ENCODE results near the gene USP7. TPM values are rescaled to one million over a fixed set of nuclear protein-coding genes. Genes with fewer than 3 reads are reported as not detected.

USP7 gene
- total RNA-seq, 2 donors from 2014 or later = 114 to 140 TPM

GRCh38 chr16:8941718-8942344 is 21.9 kb downstream of the USP7 start:
- Mint-ChIP-seq H3K27me3 (ENCODE audit: insufficient read depth) (no peaks in the 10 kb centered on the region), H3K27ac (peak overlapping the region; percentile 40), H3K36me3 (ENCODE audit: low read depth) (peaks cover 3% of the 10 kb centered on the region), H3K9me3 (no peaks in the 10 kb centered on the region), H3K4me3 (no peak overlapping the region), H3K4me1 (peaks cover 44% of the 10 kb centered on the region)
- H3K9ac ChIP-seq (ENCODE audit: extremely low read depth, low read length, poor library complexity, severe bottlenecking) = no peak overlapping the region
- no peak overlapping the region for H3K4me3 ChIP-seq (ENCODE audit: low read length)
- no peak for DNase-seq
- no peak for TF ChIP-seq CTCF (conservative IDR thresholded peaks at IDR 0.05)
- no peaks in the 10 kb centered on the region for H3K36me3 ChIP-seq (ENCODE audit: control insufficient read depth, insufficient read depth, low read length)
- H3K27ac ChIP-seq (ENCODE audit: low read depth, low read length) = no peak overlapping the region
- H3K27me3 ChIP-seq (ENCODE audit: control insufficient read depth, insufficient read depth, low read length, poor library complexity, severe bottlenecking) = no peaks in the 10 kb centered on the region
- 93 to 95% methylated on average over 6 to 10 of the region's 11 CpGs for WGBS, 2 experiments (ENCODE audit: insufficient coverage in 1 of 2, insufficient read length in 1 of 2)
- no peaks in the 10 kb centered on the region for H3K9me3 ChIP-seq (ENCODE audit: control insufficient read depth, low read length)
- H3K4me1 ChIP-seq (ENCODE audit: control insufficient read depth, insufficient read depth, low read length) = peaks cover 3% of the 10 kb centered on the region

- Mint-ChIP-seq H3K9me3 (no peaks in the 10 kb centered on the region), H3K36me3 (ENCODE audit: low read depth) (no peaks in the 10 kb centered on the region), H3K27ac (peak overlapping the region; percentile 48), H3K4me3 (no peak overlapping the region), H3K4me1 (peaks cover 37% of the 10 kb centered on the region), H3K27me3 (ENCODE audit: insufficient read depth) (no peaks in the 10 kb centered on the region)
- TF ChIP-seq CTCF (conservative IDR thresholded peaks at IDR 0.05) = no peak
- Histone ChIP-seq H3K27me3 (ENCODE audit: control insufficient read depth, insufficient read depth, low read length, poor library complexity, severe bottlenecking) (no peaks in the 10 kb centered on the region), H3K9me3 (ENCODE audit: control insufficient read depth, low read length) (no peaks in the 10 kb centered on the region), H3K4me1 (ENCODE audit: control insufficient read depth, insufficient read depth, low read length) (peaks cover 3% of the 10 kb centered on the region), H3K36me3 (ENCODE audit: control insufficient read depth, insufficient read depth, low read length) (no peaks in the 10 kb centered on the region), H3K4me3 (ENCODE audit: low read length) (no peak overlapping the region), H3K27ac (ENCODE audit: low read depth, low read length) (no peak overlapping the region), H3K9ac (ENCODE audit: extremely low read depth, low read length, poor library complexity, severe bottlenecking) (no peak overlapping the region)
- WGBS, 2 experiments (ENCODE audit: insufficient coverage in 1 of 2, insufficient read length in 1 of 2) = 84% methylated on average over 4 of the region's 4 CpGs; no CpG with 5 or more reads in 1 of the 2 experiments
- DNase-seq = no peak
These were observed 25.9 kb downstream of the USP7 start for GRCh38 chr16:8937803-8938202.

GRCh38 chr16:8936421-8936820 is 27.3 kb downstream of the USP7 start:
- Mint-ChIP-seq H3K36me3 (ENCODE audit: low read depth) (no peaks in the 10 kb centered on the region), H3K27me3 (ENCODE audit: insufficient read depth) (no peaks in the 10 kb centered on the region), H3K4me3 (no peak overlapping the region), H3K27ac (peak overlapping the region; percentile 74), H3K9me3 (no peaks in the 10 kb centered on the region), H3K4me1 (peaks cover 35% of the 10 kb centered on the region)
- DNase-seq = peak; percentile 92
- Histone ChIP-seq H3K27ac (ENCODE audit: low read depth, low read length) (no peak overlapping the region), H3K27me3 (ENCODE audit: control insufficient read depth, insufficient read depth, low read length, poor library complexity, severe bottlenecking) (no peaks in the 10 kb centered on the region), H3K9ac (ENCODE audit: extremely low read depth, low read length, poor library complexity, severe bottlenecking) (no peak overlapping the region), H3K36me3 (ENCODE audit: control insufficient read depth, insufficient read depth, low read length) (no peaks in the 10 kb centered on the region), H3K4me3 (ENCODE audit: low read length) (no peak overlapping the region), H3K4me1 (ENCODE audit: control insufficient read depth, insufficient read depth, low read length) (peaks cover 3% of the 10 kb centered on the region), H3K9me3 (ENCODE audit: control insufficient read depth, low read length) (no peaks in the 10 kb centered on the region)
- TF ChIP-seq CTCF (conservative IDR thresholded peaks at IDR 0.05) = peak; percentile 78
